Right lobe of liver (tissue), 6 donors: ENCODE measurements around the gene PLCB1. TPM values are rescaled to one million over a fixed set of nuclear protein-coding genes. Genes with fewer than 3 reads are reported as not detected.

ENCODE experiments used
- ATAC-seq, 4 donors: fragments of 200-7000 bp; cut with Tn5 transposase; one replicate each; pipeline ENCODE4 v1.9.1; 2020; ENCODE audit warnings: mild to moderate bottlenecking in 4 of 4, moderate library complexity in 4 of 4
- DNase-seq, 3 donors: peaks; one replicate each; pipeline ENCODE4 v3.0.0-alpha.2; 2020
- H3K27ac ChIP-seq, 3 donors: fragments of 200-600 bp; one replicate each; pipeline ENCODE4 v1.8.0; 2022
- H3K27me3 ChIP-seq, 2 donors: fragments of 200-600 bp; one replicate each; pipeline ENCODE4 v1.8.0; 2022
- H3K36me3 ChIP-seq, 4 donors: fragments of 200-600 bp; sonication (generic) in 1 of 4; one replicate each; pipeline versions ENCODE4 v1.5.1 to v1.8.0; 2017 to 2022; ENCODE audit warnings: control low read depth in 1 of 4
- H3K4me1 ChIP-seq, 4 donors: fragments of 200-600 bp; sonication (generic) in 1 of 4; one replicate each; pipeline versions ENCODE4 v1.5.1 to v1.8.0; 2017 to 2022; ENCODE audit warnings: control low read depth in 1 of 4
- H3K4me3 ChIP-seq, 3 donors: fragments of 200-600 bp; one replicate each; pipeline ENCODE4 v1.8.0; 2022
- H3K9me3 ChIP-seq, 4 donors: fragments of 200-600 bp; sonication (generic) in 1 of 4; one replicate each; pipeline versions ENCODE4 v1.5.1 to v1.8.0; 2017 to 2022; ENCODE audit warnings: control low read depth in 1 of 4
- CTCF ChIP-seq, 4 donors: fragments of 200-600 bp in 3 of 4; fragments of 450-650 bp in 1 of 4; IDR thresholded peaks; one replicate each; pipeline versions ENCODE4 v1.5.1 to v1.8.0; 2016 to 2022; ENCODE audit warnings: antibody characterized with exemption in 4 of 4, mild to moderate bottlenecking in 2 of 4
- POLR2A ChIP-seq: fragments of 450-650 bp; IDR thresholded peaks from one replicate; pipeline ENCODE4 v1.6.1; 2017; ENCODE audit warnings: antibody characterized with exemption, mild to moderate bottlenecking
- WGBS: methylation state at CpG from one replicate; pipeline ENCODE4 v1.1.6; 2018; ENCODE audit warnings: low coverage, low lambda C conversion rate; ENCODE audit not compliant: insufficient coverage; ENCODE audit errors: missing lambda C conversion rate; 5-methylcytosine and 5-hydroxymethylcytosine counted together
- intact Hi-C, 2 donors: fragments of 100-400 bp; cut with DNase I; formaldehyde crosslinking; loops; one replicate each; pipeline versions ENCODE4 v1.11.2 to v1.14.1; 2022
- total RNA-seq, 6 experiments: library from RNA; depleted of rRNA in 2 of 6; stranded (reverse); fragments of >200 nt in 2 of 6; fragmentation: NEBNext Ultra II Directional in 3 of 6; extraction: Animal tissue kit (Norgen Biotek cat#: 25700) in 3 of 6; gene quantifications; one replicate each; pipeline versions ENCODE4 v1.1.0 to v1.2.4, GENCODE V29; 2016 to 2023
- donor health status: DM: no; HTN: yes; CAD: no.
- donor health status: DM: no; HTN: no; CAD: no.
- donor health status: DM: no; HTN: no; CAD: no.
- donor health status: DM: no; HTN: yes; CAD: no.
- donor health status: DM: no; HTN: yes; CAD: no.

Gene PLCB1
- total RNA-seq, 6 experiments from 2014 or later, result 5.0 to 9.9 (median 5.7) TPM

- 69% methylated on average over 1 of the region's 1 CpG for WGBS
Measured at GRCh38 chr20:8645326-8645725, 513.3 kb downstream of the PLCB1 start.

GRCh38 chr20:8646033-8646441, 514.0 kb downstream of the PLCB1 start:
- TF ChIP-seq CTCF (IDR thresholded peaks at IDR 0.05) (no peak), POLR2A (no peak)
- Histone ChIP-seq H3K4me1 (no peaks in the 10 kb centered on the region), H3K27ac (no peak overlapping the region), H3K36me3 (no peaks in the 10 kb centered on the region), H3K4me3 (no peak overlapping the region), H3K27me3 (no peaks in the 10 kb centered on the region), H3K9me3 (no peaks in the 10 kb centered on the region)
- intact Hi-C loops, result no loop called here
- 62% methylated on average over 4 of the region's 4 CpGs for WGBS
- DNase-seq, result no peak
- ATAC-seq, result no peak

More at GRCh38 chr20:8645326-8645725, 513.3 kb downstream of the PLCB1 start:
- intact Hi-C loops, result no loop called here
- Histone ChIP-seq H3K27me3 (no peaks in the 10 kb centered on the region), H3K9me3 (no peaks in the 10 kb centered on the region), H3K36me3 (no peaks in the 10 kb centered on the region), H3K4me3 (no peak overlapping the region), H3K4me1 (no peaks in the 10 kb centered on the region), H3K27ac (no peak overlapping the region)
- no peak for TF ChIP-seq CTCF (IDR thresholded peaks at IDR 0.05)
- TF ChIP-seq POLR2A, result no peak
- no peak for DNase-seq
- ATAC-seq, result no peak

- no peak for TF ChIP-seq CTCF (IDR thresholded peaks at IDR 0.05)
- no peak for TF ChIP-seq POLR2A
- Histone ChIP-seq H3K9me3 (no peaks in the 10 kb centered on the region), H3K36me3 (no peaks in the 10 kb centered on the region), H3K27ac (no peak overlapping the region), H3K27me3 (no peaks in the 10 kb centered on the region), H3K4me1 (no peaks in the 10 kb centered on the region), H3K4me3 (no peak overlapping the region)
- DNase-seq, result no peak
- WGBS, result 86% methylated on average over 1 of the region's 1 CpG
- intact Hi-C loops, result no loop called here
- ATAC-seq, result no peak
Measured at GRCh38 chr20:8646716-8647115, 514.6 kb downstream of the PLCB1 start.

GRCh38 chr20:8647961-8648441, 515.9 kb downstream of the PLCB1 start:
- DNase-seq, result no peak
- WGBS, result 29% methylated on average over 5 of the region's 5 CpGs
- no peak for TF ChIP-seq CTCF (IDR thresholded peaks at IDR 0.05)
- no peak for TF ChIP-seq POLR2A
- no peak overlapping the region for H3K27ac ChIP-seq
- no peaks in the 10 kb centered on the region for H3K36me3 ChIP-seq
- ATAC-seq, result peak in 1 of 4 donors; percentile 15
- intact Hi-C loops, result no loop called here
- no peaks in the 10 kb centered on the region for H3K9me3 ChIP-seq
- H3K27me3 ChIP-seq, result no peaks in the 10 kb centered on the region
- no peaks in the 10 kb centered on the region for H3K4me1 ChIP-seq
- no peak overlapping the region for H3K4me3 ChIP-seq

- intact Hi-C loops, result no loop called here
- Histone ChIP-seq H3K9me3 (no peaks in the 10 kb centered on the region), H3K4me3 (no peak overlapping the region), H3K4me1 (no peaks in the 10 kb centered on the region), H3K27ac (no peak overlapping the region), H3K36me3 (no peaks in the 10 kb centered on the region), H3K27me3 (no peaks in the 10 kb centered on the region)
- TF ChIP-seq CTCF (IDR thresholded peaks at IDR 0.05) (no peak), POLR2A (no peak)
- no peak for ATAC-seq
- no peak for DNase-seq
- WGBS, result 33% methylated on average over 2 of the region's 2 CpGs
Measured at GRCh38 chr20:8648466-8648865, 516.4 kb downstream of the PLCB1 start.
